HG03354 (cell line): ENCODE results near the gene PCDHGA2.
"Not testable (repeated sequence)": the region's sequence is repeated elsewhere in the genome, so short reads cannot be mapped to it uniquely, and the experiment has no call there.

Experiments used
- ATAC-seq: cut with Tn5 transposase; IDR thresholded peaks from one replicate; pipeline ENCODE4 v1.9.1; 2021; ENCODE audit warnings: mild to moderate bottlenecking; ENCODE audit not compliant: unreplicated experiment, poor library complexity, severe bottlenecking

PCDHGA2 gene

DNA sequence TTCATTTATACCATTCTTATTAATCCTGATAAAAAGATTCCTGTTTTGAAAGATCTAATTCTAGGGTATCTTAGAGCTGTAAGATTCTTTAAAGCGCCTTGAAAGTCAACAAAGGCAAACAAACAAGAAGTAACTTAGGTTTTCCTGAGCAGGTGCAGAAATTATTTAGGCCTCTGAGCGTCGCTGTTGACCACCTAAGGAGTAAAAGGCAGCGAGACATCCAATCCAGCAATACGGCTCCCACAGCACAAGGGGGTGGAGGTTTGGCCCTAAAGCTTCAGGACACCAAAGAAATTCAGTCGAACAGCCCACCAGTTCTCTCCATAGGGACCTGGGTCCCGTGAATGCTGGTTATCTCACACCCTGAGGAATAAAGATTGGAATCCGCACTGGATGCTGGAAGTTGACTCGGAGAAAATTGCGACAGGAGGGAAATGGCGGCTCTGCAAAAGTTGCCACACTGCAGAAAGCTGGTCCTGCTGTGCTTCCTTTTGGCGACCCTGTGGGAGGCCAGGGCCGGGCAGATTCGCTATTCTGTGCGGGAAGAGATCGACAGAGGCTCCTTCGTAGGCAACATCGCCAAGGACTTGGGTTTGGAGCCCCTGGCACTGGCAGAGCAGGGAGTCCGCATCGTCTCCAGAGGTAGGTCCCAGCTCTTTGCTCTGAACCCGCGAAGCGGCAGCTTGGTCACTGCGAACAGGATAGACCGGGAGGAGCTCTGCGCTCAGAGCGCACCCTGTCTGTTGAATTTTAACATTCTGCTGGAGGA, at the start of gene PCDHGA2:
Gene PCDHGA2, plus strand, starts transcription at position 223 of the 769 bp plus-strand sequence.
- ATAC-seq = no peak

DNA sequence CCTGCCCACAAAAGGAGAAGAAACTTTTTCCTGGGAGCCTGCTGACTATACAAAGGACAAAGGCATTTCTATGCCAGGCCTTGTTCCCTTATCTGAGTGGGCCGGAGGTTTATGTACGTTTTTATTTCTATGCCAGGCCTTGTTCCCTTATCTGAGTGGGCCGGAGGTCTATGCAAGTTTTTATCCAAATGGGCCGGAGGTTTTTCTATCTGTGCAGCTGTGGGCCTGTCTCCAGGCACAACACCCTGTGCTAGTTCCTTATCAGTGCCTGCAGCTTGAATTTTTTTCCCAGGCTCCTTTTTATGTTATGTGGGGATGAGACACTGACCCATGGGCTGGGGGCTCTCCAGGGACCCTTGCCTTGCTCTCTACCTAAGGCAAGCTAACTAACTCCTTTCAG, 40.2 kb upstream of the PCDHGA2 start:
- ATAC-seq = no peak

DNA sequence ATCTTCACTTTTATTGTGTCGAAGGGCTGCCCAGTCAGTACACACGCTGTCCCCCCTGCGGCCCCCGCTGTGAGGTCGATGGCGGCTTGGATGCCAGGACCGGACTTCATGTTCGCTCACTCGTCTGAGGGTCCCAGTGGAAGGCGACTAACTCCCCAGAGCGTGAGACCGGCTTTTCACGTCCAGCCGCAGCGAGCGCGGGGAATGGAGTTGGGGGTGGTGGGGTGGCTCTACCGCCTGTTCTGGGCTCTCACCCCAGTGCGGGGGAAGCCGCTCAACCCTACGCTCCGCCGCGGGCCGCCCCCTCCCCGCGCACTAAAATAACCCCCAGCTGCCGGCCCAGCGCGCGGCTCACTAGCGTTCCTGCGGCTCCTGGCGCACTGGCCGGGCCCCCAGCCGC, 34.8 kb upstream of the PCDHGA2 start, which contains the start of gene SLC25A2:
Gene SLC25A2, minus strand, starts transcription at position 294 of the 400 bp plus-strand sequence. Its CDS starts 184 bp downstream, at position 110.
- ATAC-seq = no peak

DNA sequence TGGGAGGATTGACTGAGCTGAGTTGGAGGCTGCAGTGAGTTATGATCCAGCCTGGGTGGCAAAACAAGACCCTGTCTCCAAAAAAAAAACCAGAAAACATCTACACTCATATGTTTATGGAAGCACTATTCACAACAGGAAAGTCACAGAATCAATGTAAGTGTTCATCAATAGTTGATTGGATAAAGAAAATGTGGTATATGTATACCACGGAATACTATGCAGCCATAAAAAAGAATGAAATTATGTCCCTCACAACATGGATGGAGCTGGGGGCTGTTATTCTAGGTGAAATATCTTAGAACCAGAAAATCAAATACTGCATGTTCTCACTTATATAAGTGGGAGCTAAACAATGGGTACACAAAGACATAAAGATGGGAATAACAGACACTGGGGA, 31.9 kb upstream of the PCDHGA2 start:
- no peak for ATAC-seq

DNA sequence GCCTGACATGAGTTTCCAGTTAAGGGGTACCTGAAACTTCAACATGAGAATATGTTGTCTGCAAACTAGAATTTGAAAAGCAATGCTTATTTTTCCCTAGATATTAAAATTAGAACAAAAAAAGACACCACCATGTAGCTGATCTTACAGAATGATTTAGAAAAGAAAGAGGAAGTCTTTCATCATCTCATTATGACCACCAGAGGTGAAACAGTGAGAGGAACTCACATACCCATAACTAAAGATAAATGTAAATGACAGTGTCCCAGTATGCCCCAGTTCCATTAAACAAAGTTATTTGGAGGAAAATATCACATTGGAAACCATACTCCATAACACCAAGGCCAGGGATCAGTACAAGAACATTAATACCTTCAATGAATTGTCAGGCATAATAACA, 24.8 kb upstream of the PCDHGA2 start:
- ATAC-seq = no peak

DNA sequence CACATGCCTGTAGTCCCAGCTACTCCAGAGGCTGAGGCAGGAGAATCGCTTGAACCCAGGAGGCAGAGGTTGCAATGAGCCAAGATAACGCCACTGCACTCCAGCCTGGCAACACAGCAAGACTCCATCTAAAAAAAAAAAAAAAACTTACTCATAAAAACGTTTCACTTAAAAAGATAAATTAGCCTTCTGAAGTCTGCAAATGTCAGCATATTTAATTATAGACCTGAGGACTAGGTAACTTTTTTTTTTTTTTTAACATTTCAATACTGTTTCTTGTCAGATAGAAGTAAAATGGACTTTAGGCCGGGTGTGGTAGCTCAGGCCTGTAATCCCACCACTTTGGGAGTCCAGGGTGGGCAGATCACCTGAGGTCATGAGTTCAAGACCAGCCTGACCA, 21.6 kb upstream of the PCDHGA2 start:
- ATAC-seq = not testable (repeated sequence)

DNA sequence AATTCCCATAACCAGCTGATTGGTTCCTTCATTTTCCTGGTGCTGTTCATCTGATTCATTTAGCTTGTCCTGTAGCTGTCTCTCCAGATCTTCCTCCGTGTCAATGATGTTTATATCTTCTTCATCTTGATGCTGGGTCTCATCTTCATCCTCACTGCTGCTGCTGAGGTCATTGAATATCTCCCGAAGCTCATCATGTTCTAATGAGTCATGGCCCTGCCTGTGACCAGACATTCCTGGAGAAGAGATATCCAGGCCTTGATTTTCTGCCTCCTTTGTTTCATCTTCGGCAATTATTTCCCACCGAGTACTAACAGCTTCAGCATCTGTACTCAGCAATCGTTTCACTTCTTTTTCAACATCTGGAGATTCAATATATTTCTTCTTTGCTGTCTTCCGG, 19.4 kb upstream of the PCDHGA2 start:
- no peak for ATAC-seq

DNA sequence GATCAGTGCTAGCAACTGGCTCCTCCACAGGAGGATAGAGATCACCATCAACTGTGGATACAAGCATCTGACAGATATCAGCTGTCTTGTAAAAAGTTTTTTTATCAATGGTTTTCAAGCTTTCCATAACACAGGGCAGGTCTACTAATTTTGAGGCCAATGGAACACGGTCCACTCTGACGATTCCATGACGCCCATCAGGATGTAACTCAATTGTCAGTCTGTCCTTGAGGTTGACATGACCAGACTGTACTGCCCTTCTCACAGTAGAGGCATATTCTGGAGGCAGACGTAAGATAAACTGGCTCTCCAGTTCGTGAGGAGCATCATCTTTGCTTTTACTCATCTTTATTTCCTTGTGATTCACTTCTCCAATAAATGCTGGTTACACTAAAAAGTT, 18.9 kb upstream of the PCDHGA2 start:
- no peak for ATAC-seq

DNA sequence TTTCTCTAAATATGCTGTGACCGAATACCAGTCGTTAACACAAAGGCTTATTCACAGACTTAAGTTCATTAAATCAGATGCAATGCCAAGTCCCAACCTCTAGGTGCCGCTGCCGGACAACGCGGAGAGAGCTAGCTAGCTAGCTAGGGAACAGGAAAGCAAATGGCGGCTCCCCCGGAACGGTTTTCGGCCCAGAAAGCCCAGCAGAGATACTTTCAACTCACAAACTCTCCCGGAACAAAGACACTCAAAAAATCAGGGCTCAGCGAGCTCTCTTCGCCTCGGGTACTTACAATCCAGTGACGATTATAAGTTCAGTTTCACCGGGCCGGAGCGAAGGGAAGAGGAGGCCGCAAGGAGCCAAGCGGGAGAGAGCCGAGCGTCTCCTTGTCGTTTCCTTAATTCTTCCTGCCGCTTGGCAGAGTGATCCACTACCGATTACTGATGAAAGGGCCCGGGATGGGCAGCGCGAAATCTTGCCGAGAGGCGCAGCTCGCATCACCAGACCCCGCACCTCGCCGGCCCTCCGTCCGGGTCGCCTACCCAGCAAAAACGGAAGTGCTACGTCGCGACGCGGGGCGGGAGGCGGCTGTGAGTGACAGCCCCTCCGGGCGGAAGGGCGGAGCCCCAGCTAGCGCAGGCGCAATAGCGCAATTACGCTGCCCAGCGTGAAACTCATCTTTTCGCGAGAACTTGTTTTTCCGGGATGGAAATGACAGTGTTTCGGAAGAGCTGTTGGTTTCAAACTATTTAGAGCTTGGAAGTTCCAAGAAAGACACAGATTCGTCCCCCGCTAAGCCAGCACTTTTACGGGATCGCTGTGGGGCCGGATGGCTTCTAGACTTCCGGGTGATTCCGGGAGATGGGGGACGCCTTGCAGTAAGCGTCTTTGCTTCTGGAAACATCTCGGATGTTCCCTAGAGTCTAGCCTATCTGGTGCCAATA, 18.1 kb upstream of the PCDHGA2 start, which contains the start of gene TAF7:
Gene TAF7, minus strand, starts transcription at position 560 of the 945 bp plus-strand sequence. CDS start 740 bp downstream, outside the sequence.
- ATAC-seq = peak; percentile 96

DNA sequence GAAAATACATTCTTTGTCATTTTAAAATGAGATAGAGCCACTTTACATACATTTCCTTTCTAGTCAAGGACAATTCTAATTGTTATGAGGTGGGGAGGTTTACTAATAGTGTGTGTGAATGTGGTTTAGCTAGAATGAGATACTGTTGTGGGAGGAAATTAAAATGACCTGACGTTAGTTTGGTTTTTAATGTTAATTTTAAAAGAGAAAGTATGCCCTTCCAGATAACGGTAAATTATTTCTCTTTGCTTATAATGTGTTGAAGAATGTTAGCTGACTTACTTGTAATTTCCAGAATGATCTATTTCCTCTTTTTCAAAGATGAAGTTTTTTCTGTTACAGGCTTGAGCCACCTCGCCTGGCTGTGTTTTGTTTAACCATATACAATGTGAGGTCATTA, 16.3 kb upstream of the PCDHGA2 start:
- ATAC-seq = no peak

DNA sequence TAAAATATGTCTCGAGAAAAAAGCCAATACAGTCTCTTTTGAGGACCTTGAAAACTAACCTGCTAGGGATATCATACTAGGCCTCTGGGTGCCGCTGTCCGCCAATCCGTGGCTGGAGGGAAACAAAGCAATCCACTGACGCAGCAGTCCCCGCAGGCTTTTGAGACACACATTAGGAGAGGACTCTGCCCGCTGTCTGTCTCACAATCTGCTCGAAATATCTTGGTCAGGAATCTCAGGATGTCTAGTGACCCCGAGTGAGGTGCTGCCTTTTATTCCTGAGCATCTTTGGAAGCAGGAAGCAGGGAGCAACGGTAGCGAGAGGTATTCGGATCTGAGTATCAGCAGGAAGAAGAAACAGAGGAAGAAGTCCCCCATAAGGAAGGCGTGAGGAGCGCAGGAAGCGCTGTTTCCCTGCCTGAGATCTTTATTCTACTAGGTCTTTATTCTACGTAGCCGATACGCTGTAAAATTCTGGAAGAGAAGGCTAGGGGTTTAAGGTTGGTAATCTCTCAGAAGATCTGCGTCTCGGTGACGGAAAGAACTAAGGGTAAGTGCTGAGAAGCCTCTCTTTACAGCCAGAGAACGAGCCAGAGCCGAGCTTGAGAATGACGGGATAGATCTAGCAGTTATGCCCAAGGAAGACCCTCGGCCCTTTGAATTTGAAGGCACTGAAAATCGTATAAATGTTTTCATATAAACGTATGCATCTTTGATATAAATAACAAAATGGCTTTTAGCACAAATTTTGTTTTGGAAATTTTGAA, 12.3 kb upstream of the PCDHGA2 start:
- ATAC-seq = peak; percentile 91

DNA sequence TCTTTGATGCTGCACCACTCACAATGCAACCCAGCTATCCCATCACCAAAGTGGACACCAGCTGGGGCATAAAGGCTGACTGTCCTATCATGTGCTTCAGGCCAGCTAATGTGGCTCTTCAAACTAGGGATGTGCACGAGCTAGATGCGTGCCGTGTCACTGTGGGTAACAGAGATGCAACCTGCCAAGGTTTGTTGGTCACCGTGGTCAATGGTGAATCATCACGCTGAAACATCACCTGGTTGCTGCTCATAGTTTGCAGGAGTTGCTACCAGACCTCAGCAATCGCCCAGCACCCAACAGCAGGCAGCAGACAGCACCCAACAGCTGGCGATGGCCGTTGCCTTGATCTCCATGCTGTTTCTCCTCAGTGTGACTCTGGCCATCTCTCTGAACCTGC, 10.3 kb upstream of the PCDHGA2 start:
- no peak for ATAC-seq

DNA sequence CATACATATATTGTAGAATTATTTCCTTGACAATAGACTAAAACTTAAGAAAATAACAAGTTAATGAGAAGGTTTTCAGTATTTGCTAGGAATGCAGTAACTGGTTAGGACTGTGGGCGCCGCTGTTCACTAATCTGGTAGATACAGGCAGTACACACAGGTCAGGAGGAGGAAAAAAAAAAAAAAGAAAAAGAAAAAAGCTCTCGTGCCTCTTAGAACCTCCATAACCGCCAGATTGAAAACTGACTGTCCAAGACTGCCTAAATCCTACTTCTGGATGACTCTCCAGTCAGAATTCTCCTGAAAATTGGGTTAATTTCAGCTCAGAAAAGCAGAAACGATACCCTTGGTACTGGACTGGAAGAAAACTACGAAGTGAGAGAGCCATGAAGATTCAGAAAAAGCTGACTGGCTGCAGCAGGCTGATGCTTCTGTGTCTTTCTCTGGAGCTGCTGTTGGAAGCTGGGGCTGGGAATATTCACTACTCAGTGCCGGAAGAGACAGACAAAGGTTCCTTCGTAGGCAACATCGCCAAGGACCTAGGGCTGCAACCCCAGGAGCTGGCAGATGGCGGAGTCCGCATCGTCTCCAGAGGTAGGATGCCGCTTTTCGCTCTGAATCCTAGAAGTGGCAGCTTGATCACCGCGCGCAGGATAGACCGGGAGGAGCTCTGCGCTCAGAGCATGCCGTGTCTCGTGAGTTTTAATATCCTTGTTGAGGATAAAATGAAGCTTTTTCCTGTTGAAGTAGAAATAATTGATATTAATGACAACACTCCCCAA, 8.1 kb upstream of the PCDHGA2 start, which contains the start of gene PCDHGA1:
Gene PCDHGA1, plus strand, starts transcription at position 216 of the 782 bp plus-strand sequence.
- ATAC-seq = no peak

DNA sequence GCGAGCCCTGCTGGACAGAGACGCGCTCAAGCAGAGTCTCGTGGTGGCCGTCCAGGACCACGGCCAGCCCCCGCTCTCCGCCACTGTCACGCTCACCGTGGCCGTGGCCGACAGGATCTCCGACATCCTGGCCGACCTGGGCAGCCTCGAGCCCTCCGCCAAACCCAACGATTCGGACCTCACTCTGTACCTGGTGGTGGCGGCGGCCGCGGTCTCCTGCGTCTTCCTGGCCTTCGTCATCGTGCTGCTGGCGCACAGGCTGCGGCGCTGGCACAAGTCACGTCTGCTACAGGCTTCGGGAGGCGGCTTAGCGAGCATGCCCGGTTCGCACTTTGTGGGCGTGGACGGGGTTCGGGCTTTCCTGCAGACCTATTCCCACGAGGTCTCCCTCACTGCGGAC, 6.0 kb upstream of the PCDHGA2 start:
- ATAC-seq = not testable (repeated sequence)

DNA sequence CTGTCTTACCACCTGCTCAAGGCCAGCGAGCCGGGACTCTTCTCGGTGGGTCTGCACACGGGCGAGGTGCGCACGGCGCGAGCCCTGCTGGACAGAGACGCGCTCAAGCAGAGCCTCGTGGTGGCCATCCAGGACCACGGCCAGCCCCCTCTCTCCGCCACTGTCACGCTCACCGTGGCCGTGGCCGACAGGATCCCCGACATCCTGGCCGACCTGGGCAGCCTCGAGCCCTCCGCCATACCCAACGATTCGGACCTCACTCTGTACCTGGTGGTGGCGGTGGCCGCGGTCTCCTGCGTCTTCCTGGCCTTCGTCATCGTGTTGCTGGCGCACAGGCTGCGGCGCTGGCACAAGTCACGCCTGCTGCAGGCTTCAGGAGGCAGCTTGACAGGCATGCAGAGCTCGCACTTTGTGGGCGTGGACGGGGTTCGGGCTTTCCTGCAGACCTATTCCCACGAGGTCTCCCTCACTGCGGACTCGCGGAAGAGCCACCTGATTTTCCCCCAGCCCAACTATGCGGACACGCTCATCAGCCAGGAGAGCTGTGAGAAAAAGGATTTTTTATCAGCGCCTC, 2.3 kb downstream of the PCDHGA2 start:
- not testable (repeated sequence) for ATAC-seq

DNA sequence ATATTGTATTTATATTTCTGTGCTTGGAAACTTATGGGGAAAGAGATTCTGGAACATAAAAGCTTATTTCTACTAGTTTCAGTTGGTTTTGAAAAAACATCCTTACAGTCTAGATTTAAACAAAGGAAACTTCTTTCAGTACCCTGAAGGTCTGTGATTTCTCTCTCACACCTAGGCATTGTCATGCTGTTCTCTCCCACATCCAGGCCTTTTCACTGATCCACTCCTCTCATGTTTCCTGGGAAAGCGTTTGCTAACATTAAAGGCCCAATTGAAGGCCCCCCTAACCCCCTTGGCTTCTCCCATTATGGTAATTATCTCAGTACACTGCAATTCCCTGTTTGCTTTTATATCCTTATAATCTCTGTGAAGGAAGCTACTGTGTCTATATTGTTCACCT, 4.2 kb downstream of the PCDHGA2 start:
- ATAC-seq = no peak

DNA sequence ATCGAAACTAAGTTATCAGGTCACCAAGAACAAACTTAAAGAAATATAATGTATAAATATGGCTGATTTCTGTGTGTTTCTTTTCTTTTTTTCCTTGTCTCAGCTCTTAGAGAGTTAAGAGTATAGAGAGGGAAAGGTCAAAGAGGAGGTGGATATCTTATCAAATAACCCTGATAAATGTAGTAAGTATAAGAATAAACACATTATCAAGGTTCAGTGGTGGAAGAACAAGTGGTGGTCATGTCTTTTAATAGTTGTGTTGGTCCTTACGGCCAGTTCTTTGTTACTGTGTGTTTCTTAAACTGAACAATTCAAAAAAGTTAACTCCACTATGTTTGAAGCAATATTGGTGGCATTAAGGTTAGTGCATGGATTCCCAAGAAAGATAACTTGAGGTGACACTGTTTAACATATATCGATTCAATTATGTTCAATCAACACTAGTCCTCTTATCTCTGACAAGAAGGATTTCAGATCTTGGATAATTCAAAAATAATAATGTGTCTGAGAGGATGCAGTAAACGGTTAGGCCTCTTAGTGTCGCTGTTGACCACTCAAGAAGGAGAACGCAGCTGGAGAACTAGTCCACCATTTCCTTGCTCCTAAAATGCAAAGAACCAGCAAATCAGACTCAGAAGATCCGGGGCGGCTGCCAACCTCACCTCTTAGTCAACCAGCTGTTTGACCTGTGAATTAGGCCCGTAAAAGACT, 4.8 kb downstream of the PCDHGA2 start, which contains the start of gene PCDHGA3:
Gene PCDHGA3, plus strand, starts transcription at position 588 of the 711 bp plus-strand sequence. CDS start 205 bp downstream, outside the sequence.
- no peak for ATAC-seq

DNA sequence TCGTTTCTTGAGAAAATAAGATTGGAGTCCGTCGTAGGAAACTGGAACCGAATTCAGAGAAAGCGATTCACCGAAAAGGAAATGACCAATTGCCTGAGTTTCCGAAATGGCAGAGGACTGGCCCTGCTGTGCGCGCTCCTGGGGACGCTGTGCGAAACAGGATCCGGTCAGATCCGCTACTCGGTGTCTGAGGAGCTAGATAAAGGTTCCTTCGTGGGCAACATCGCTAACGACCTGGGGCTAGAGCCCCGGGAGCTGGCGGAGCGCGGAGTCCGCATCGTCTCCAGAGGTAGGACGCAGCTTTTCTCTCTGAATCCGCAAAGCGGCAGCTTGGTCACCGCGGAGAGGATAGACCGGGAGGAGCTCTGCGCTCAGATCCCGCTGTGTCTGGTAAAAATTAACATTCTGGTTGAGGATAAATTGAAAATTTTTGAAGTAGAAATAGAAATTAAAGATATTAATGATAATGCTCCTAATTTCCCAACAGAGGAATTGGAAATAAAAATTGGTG, 5.4 kb downstream of the PCDHGA2 start:
- no peak for ATAC-seq
